ENCODE results near the gene TMEM245.

Gene TMEM245

GRCh38 chr9:109014608-109015280, 105.0 kb downstream of the TMEM245 start:
- no peak overlapping the region for H3K14ac ChIP-seq (ENCODE audit: low read length in 2 of 2)
- H3K79me1 ChIP-seq (replicated peaks; ENCODE audit: low read length, poor library complexity, severe bottlenecking): peaks cover 9% of the 10 kb centered on the region
- H3K36me3 ChIP-seq (ENCODE audit: control insufficient read depth in 1 of 2, insufficient read depth in 2 of 2, low read depth in 1 of 2, low read length in 2 of 2): peaks cover 0 to 13% of the 10 kb centered on the region in 2 experiments
- H3K27me3 ChIP-seq (ENCODE audit: control insufficient read depth in 1 of 2, insufficient read depth in 1 of 2, low read length in 2 of 2): no peaks in the 10 kb centered on the region
- H3K23ac ChIP-seq (ENCODE audit: low read length in 2 of 2): no peak overlapping the region
- peak overlapping the region; percentile 86 for H2BK15ac ChIP-seq (ENCODE audit: low read depth, poor library complexity, severe bottlenecking)
- no peak overlapping the region for H3K4me2 ChIP-seq (ENCODE audit: low read length, poor library complexity, severe bottlenecking)
- H3K4me3 ChIP-seq (ENCODE audit: insufficient read depth in 1 of 2, low read depth in 1 of 2, low read length in 2 of 2): peak overlapping the region in 1 of 2 experiments; percentile 81
- DNase-seq: no peak
- no peak overlapping the region for H2AFZ ChIP-seq (ENCODE audit: low read depth, low read length)
- H3K4me1 ChIP-seq (ENCODE audit: control insufficient read depth, insufficient read depth, low read depth, low read length): peaks cover 11% of the 10 kb centered on the region
- no peak overlapping the region for H3K4ac ChIP-seq (ENCODE audit: low read depth in 1 of 2, low read length in 2 of 2)
- H4K91ac ChIP-seq (ENCODE audit: low read length): no peak overlapping the region
- peak overlapping the region; percentile 10 for H2BK5ac ChIP-seq (ENCODE audit: low read depth, low read length, poor library complexity, severe bottlenecking)
- H3K18ac ChIP-seq (ENCODE audit: low read depth in 1 of 2, low read length in 2 of 2): no peak overlapping the region
- peak overlapping the region; percentile 94 for H3K27ac ChIP-seq (ENCODE audit: low read length, poor library complexity, severe bottlenecking)
- 88% methylated on average over 7 of the region's 7 CpGs for WGBS
- peak overlapping the region; percentile 88 for H3K9ac ChIP-seq (ENCODE audit: low read length)
- H4K8ac ChIP-seq (ENCODE audit: low read length): no peak overlapping the region
- no peak overlapping the region for H2BK12ac ChIP-seq (ENCODE audit: low read length in 2 of 2)
- H2BK120ac ChIP-seq (ENCODE audit: low read depth, low read length): no peak overlapping the region
- peak overlapping the region; percentile 54 for H2AK5ac ChIP-seq (ENCODE audit: low read length, severe bottlenecking)
- no peaks in the 10 kb centered on the region for H3K9me3 ChIP-seq (ENCODE audit: control insufficient read depth, low read length)

- H3K4me2 ChIP-seq (ENCODE audit: low read length, poor library complexity, severe bottlenecking): peak overlapping the region; percentile 80
- peak overlapping the region in 1 of 2 experiments; percentile 6 for H3K4ac ChIP-seq (ENCODE audit: low read depth in 1 of 2, low read length in 2 of 2)
- H2AK5ac ChIP-seq (ENCODE audit: low read length, severe bottlenecking): peak overlapping the region; percentile 39
- H3K27me3 ChIP-seq (ENCODE audit: control insufficient read depth in 1 of 2, insufficient read depth in 1 of 2, low read length in 2 of 2): no peaks in the 10 kb centered on the region
- H3K79me1 ChIP-seq (replicated peaks; ENCODE audit: low read length, poor library complexity, severe bottlenecking): peaks cover 7% of the 10 kb centered on the region
- H3K9me3 ChIP-seq (ENCODE audit: control insufficient read depth, low read length): no peaks in the 10 kb centered on the region
- peaks cover 0 to 5% of the 10 kb centered on the region in 2 experiments for H3K36me3 ChIP-seq (ENCODE audit: control insufficient read depth in 1 of 2, insufficient read depth in 2 of 2, low read depth in 1 of 2, low read length in 2 of 2)
- H3K23ac ChIP-seq (ENCODE audit: low read length in 2 of 2): no peak overlapping the region
- H2AFZ ChIP-seq (ENCODE audit: low read depth, low read length): peak overlapping the region; percentile 43
- peak overlapping the region; percentile 94 for H3K27ac ChIP-seq (ENCODE audit: low read length, poor library complexity, severe bottlenecking)
- H4K8ac ChIP-seq (ENCODE audit: low read length): peak overlapping the region; percentile 45
- H3K9ac ChIP-seq (ENCODE audit: low read length): peak overlapping the region; percentile 88
- H3K4me1 ChIP-seq (ENCODE audit: control insufficient read depth, insufficient read depth, low read depth, low read length): peaks cover 11% of the 10 kb centered on the region
- 24% methylated on average over 13 of the region's 19 CpGs for WGBS
- H2BK15ac ChIP-seq (ENCODE audit: low read depth, poor library complexity, severe bottlenecking): no peak overlapping the region
- peak; percentile 84 for DNase-seq
- no peak overlapping the region for H2BK120ac ChIP-seq (ENCODE audit: low read depth, low read length)
- H3K18ac ChIP-seq (ENCODE audit: low read depth in 1 of 2, low read length in 2 of 2): peak overlapping the region; percentile 48 to 70
- no peak overlapping the region for H3K14ac ChIP-seq (ENCODE audit: low read length in 2 of 2)
- no peak overlapping the region for H4K91ac ChIP-seq (ENCODE audit: low read length)
- peak overlapping the region; percentile 74 for H2BK5ac ChIP-seq (ENCODE audit: low read depth, low read length, poor library complexity, severe bottlenecking)
- H2BK12ac ChIP-seq (ENCODE audit: low read length in 2 of 2): no peak overlapping the region
- peak overlapping the region; percentile 41 to 81 for H3K4me3 ChIP-seq (ENCODE audit: insufficient read depth in 1 of 2, low read depth in 1 of 2, low read length in 2 of 2)
Measured at GRCh38 chr9:109013679-109014607, 105.8 kb downstream of the TMEM245 start.

DNA sequence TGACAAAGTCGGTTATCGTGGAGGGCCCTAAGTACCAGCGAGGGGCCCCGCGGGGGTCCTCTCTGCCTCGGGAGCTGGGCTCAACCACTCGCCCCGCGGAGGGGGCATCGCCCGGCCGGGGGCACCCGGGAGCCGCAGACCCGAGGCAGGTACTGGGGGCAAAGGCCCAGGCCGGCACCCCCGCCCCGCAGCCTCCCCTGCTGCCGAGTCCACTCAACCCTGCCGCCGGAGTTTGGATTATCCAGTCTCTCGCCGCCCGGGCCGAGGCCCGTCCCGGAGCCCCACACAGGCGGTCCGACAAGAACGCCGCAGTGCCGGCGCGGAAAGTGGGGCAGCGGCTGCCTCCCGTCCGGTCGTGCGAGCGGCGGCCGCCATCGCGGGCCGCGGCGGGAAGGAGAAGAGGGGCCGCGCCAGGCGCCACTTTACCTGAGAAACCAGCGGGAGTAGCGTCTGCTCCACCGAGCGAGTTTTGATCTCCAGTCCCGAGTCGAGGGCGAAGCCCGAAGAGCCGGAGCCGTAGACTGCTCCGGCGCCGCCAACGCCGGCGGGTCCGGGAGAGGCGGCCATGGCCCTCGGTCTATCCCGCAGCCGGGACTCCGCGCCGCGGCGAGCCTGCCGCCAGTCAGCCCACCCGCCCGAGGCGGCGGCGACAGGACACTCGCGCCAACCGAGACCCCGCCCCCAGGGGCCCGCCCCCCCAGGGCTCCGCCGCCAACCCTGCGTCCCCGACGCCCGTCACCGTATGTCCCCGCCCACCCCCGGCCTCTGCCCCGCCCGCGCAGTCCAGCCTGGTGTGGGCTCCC, 106.7 kb downstream of the TMEM245 start, which contains the start of gene CTNNAL1:
CTNNAL1 (minus strand) TSS at position 624 of the 803 bp plus-strand sequence; CDS start at position 567, 57 bp downstream.
- peak within 1 kb of the TSS; percentile 90 for H2BK15ac ChIP-seq (ENCODE audit: low read depth, poor library complexity, severe bottlenecking)
- WGBS: under 1% methylated on average over 53 of the region's 99 CpGs
- H3K36me3 ChIP-seq (ENCODE audit: control insufficient read depth in 1 of 2, insufficient read depth in 2 of 2, low read depth in 1 of 2, low read length in 2 of 2): peaks cover 0 to 5% of the 10 kb centered on the region in 2 experiments
- H3K9me3 ChIP-seq (ENCODE audit: control insufficient read depth, low read length): no peaks in the 10 kb centered on the region
- H4K8ac ChIP-seq (ENCODE audit: low read length): peak within 1 kb of the TSS; percentile 45
- H3K27ac ChIP-seq (ENCODE audit: low read length, poor library complexity, severe bottlenecking): peak within 1 kb of the TSS; percentile 94
- H3K4me2 ChIP-seq (ENCODE audit: low read length, poor library complexity, severe bottlenecking): peak within 1 kb of the TSS; percentile 81
- peaks cover 5% of the 10 kb centered on the region for H3K79me1 ChIP-seq (replicated peaks; ENCODE audit: low read length, poor library complexity, severe bottlenecking)
- peaks cover 9% of the 10 kb centered on the region for H3K4me1 ChIP-seq (ENCODE audit: control insufficient read depth, insufficient read depth, low read depth, low read length)
- H2BK12ac ChIP-seq (ENCODE audit: low read length in 2 of 2): no peak within 1 kb of the TSS
- peak within 1 kb of the TSS; percentile 43 for H2AFZ ChIP-seq (ENCODE audit: low read depth, low read length)
- peak within 1 kb of the TSS; percentile 95 for H3K9ac ChIP-seq (ENCODE audit: low read length)
- H2BK120ac ChIP-seq (ENCODE audit: low read depth, low read length): peak within 1 kb of the TSS; percentile 64
- H2BK5ac ChIP-seq (ENCODE audit: low read depth, low read length, poor library complexity, severe bottlenecking): peak within 1 kb of the TSS; percentile 91
- H3K27me3 ChIP-seq (ENCODE audit: control insufficient read depth in 1 of 2, insufficient read depth in 1 of 2, low read length in 2 of 2): no peaks in the 10 kb centered on the region
- peak within 1 kb of the TSS in 1 of 2 experiments; percentile 89 for H3K23ac ChIP-seq (ENCODE audit: low read length in 2 of 2)
- H3K4ac ChIP-seq (ENCODE audit: low read depth in 1 of 2, low read length in 2 of 2): peak within 1 kb of the TSS in 1 of 2 experiments; percentile 73
- peak within 1 kb of the TSS; percentile 35 for H2AK5ac ChIP-seq (ENCODE audit: low read length, severe bottlenecking)
- peak within 1 kb of the TSS; percentile 94 to 96 for H3K4me3 ChIP-seq (ENCODE audit: insufficient read depth in 1 of 2, low read depth in 1 of 2, low read length in 2 of 2)
- DNase-seq: peak; percentile 88
- H3K14ac ChIP-seq (ENCODE audit: low read length in 2 of 2): peak within 1 kb of the TSS in 1 of 2 experiments; percentile 26
- H4K91ac ChIP-seq (ENCODE audit: low read length): no peak within 1 kb of the TSS
- peak within 1 kb of the TSS; percentile 84 to 89 for H3K18ac ChIP-seq (ENCODE audit: low read depth in 1 of 2, low read length in 2 of 2)

Measured in mesenchymal stem cell (in vitro differentiated cells and primary cell).